ENCODE measurements around the gene AGT.
"Not testable (repeated sequence)": the region's sequence is repeated elsewhere in the genome, so short reads cannot be mapped to it uniquely, and the experiment has no call there.

AGT gene

GRCh38 chr1:230744382-230744781, 30.5 kb upstream of the AGT start:
- no peak for DNase-seq (ENCODE audit: low read depth in 2 of 2)

GRCh38 chr1:230743899-230744298, 30.0 kb upstream of the AGT start:
- DNase-seq (ENCODE audit: low read depth in 2 of 2): no peak

DNA sequence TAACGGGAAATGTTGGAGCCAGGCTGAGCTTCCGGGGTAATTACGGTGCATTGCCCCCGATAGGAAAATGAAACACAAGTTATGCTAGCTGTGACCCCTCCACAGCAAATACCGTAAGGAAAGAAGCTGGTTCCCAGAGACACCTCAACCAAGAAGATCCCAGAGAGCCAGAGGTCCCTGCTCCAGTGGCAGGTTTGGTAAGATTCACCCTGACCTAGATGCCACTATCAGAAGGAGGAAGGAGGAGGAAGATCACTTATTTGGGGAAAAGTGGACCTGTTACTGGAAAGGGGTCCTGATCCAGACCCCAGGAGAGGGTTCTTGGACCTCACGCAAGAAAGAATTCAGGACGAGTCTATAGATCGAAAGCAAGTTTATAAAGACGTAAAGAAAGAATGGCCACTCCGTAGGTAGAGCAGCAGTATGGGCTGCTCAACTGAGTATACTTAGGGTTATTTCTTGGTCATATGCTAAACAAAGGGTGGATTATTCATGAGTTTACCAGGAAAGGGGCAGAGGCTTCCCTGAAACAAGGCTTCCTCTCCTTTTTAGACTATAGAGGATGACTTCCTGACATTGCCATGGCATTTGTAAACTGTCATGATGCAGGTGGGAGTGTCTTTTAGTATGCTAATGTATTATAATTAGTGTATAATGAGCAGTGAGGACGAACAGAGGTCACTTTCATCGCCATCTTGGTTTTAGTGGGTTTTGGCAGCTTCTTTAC, 25.8 kb upstream of the AGT start:
- no peak for DNase-seq (ENCODE audit: low read depth in 2 of 2)

DNA sequence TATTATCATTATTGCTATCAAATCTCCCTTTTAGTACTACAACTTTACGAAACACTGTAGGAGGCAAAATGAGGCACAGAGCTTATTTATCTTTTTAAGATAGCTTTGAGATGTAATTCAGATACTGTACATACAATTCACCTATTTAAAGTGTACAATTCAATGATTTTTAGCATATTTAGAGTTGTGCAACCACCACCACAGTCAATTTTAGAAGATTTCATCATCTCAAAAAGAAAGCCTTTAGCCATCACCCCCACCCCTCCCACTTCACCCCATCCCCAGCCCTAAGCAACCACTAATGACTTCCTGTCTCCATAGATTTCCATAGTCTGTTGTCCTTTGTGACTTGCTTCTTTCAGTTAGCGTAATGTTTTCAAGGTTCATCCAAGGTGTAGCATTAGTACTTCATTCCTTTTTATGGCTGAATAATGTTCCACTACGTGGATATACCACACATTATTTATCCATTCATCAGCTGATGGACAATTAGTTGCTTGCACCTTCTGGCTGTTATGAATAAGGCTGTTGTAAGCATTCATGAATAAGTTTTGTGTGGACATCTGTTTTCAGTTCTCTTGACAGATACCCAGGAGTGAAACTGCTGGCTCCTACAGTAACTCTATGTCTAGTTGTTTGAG, 23.8 kb upstream of the AGT start:
- no peak for DNase-seq (ENCODE audit: low read depth in 2 of 2)

DNA sequence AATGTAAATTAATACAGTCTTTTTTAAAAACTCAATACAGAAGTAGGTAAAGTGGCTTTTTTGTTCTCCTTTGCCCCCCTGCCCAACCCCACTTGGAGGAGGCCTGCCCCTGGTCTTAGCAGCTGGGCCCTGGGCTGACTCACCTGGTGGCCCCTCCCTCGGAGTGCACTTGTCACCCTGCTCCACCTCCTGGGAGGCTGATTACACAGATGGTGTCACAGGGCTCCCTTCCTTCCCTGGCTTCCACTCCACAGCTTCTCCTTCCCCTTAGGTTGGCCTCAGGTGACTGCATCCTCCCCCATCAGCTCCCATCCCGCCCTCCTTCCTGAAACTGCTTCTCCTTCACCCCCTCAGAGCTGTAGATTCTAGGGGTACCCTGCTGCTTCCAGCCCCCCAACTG, 21.5 kb upstream of the AGT start:
- DNase-seq (ENCODE audit: low read depth in 2 of 2): no peak

DNA sequence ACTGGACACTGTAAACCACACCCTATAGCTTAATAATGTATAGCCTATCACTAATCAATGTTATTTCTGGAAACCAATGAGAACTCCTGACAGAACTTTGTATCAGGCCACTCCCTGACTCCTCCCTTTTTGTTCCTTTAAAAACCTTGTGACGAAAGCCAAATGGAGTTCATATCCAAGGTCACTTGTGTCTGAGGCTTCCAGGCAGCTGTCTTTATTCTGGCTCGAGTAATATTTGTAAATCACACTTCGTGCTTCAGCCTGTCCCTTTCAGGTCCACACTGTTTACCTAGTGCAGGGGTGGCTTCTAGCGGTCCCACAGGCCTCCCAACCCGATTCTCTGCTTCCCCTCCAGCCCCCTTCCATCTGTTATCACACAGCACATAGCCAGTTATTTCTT, 17.1 kb upstream of the AGT start:
- DNase-seq (ENCODE audit: low read depth in 2 of 2): no peak

GRCh38 chr1:230728710-230729392, 14.9 kb upstream of the AGT start:
- DNase-seq (ENCODE audit: low read depth in 2 of 2): no peak

DNA sequence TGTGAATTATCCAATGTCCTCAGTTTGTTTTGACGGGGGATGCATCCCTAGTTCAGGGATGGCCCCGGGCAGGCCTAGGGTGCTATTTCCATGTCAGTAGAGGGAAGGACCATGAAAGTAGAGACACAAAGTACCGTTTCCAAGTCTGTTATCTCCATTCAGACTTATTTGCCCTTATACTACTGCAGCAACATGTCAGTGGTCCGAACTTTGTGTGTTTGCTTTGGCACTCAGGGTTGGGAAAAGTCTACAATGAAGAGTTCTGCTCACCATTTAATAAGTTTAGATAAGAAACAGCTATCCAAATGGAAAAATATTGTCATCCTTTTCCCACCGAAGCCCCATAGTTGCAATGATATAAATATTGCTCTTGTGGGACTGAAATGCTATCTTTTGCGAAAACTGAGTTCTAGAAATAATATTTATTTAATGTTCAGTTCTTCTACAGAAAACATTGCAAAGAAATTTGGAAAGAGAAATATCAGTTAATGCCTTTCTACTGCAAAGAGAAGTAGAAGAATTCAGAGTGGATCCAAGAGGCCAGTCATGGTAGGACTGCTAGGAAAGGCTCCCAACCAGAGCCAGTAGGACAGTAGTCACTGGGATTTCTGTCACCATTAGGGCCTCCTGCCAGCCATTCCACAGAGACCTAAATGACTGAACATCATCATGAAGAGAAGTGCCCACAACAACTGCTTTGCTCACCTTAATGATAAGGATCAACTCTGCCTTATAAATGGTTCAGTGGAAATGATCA, 11.5 kb upstream of the AGT start:
- no peak for DNase-seq (ENCODE audit: low read depth in 2 of 2)

DNA sequence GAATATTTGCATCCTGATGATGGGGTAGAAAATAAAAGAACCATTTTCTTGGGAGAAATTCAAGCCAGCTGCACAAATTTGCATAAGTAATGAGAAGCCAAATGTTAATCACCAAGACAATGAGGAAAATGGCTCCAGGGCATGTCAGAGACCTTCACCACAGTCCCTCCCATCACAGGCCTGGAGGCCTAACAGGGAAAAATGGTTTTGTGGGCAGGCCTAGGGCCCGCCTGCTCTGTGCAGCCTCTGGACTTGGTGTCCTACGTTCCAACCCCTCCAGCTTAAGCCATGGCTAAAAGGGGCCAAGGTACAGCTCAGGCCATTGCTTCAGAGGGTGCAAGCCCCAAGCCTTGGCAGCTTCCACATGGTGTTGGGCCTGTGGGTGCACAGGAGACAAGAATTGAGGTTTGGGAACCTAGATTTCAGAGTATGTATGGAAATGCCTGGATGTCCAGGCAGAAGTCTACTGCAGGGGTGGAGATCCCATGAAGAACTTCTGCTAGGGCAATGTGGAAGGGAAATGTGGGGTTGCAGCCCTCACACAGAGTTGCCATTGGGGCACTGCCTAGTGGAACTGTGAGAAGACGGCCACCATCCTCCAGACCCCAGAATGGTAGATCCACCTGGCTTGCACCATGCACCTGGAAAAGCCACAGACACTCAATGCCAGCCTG, 8.1 kb upstream of the AGT start:
- DNase-seq (ENCODE audit: low read depth in 2 of 2): not testable (repeated sequence)

GRCh38 chr1:230717251-230717650, 3.3 kb upstream of the AGT start:
- no peak for DNase-seq (ENCODE audit: low read depth in 2 of 2)

- DNase-seq (ENCODE audit: low read depth in 2 of 2): not testable (repeated sequence)
Observed at GRCh38 chr1:230716453-230716852, 2.5 kb upstream of the AGT start.

- no peak for DNase-seq (ENCODE audit: low read depth in 2 of 2)
Observed at GRCh38 chr1:230715510-230715909, 1.6 kb upstream of the AGT start.

- DNase-seq (ENCODE audit: low read depth in 2 of 2): no peak
Observed at GRCh38 chr1:230713547-230713914, 391 bp downstream of the AGT start.

GRCh38 chr1:230713138-230713537, 784 bp downstream of the AGT start:
- no peak for DNase-seq (ENCODE audit: low read depth in 2 of 2)

GRCh38 chr1:230712470-230712942, 1.4 kb downstream of the AGT start:
- DNase-seq (ENCODE audit: low read depth in 2 of 2): no peak

- DNase-seq (ENCODE audit: low read depth in 2 of 2): no peak
Observed at GRCh38 chr1:230711245-230711644, 2.7 kb downstream of the AGT start.

- DNase-seq (ENCODE audit: low read depth in 2 of 2): no peak
Observed at GRCh38 chr1:230710543-230710904, 3.4 kb downstream of the AGT start.

DNA sequence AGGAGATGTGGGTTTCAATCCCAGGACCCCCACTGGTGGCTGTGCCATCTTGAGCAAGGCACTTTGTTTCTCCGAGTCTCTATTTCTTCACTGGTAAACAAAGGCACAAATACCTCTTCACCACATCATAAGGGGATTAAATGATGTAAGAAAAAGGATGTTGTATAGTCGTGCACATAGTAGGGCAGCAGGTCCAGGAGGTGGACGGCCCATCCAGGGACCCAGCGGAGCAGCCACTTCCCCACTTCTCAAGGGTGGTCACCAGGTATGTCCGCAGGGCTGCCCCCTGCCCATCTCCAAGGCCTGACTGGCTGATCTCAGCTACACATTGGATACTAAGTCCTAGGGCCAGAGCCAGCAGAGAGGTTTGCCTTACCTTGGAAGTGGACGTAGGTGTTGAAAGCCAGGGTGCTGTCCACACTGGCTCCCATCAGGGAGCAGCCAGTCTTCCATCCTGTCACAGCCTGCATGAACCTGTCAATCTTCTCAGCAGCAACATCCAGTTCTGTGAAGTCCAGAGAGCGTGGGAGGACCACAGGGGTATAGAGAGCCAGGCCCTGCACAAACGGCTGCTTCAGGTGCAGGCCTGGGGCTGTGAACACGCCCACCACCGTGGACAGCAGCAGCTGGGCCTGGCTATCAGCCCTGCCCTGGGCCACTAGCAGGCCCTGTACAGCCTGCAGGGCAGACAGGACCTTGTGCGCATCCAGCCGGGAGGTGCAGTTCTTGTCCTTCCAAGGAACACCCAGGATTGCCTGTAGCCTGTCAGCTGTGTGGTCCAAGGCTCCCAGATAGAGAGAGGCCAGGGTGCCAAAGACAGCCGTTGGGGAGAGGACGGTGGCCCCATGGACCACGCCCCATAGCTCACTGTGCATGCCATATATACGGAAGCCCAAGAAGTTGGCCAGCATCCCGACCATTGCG, 4.0 kb downstream of the AGT start:
- no peak for DNase-seq (ENCODE audit: low read depth in 2 of 2)

DNA sequence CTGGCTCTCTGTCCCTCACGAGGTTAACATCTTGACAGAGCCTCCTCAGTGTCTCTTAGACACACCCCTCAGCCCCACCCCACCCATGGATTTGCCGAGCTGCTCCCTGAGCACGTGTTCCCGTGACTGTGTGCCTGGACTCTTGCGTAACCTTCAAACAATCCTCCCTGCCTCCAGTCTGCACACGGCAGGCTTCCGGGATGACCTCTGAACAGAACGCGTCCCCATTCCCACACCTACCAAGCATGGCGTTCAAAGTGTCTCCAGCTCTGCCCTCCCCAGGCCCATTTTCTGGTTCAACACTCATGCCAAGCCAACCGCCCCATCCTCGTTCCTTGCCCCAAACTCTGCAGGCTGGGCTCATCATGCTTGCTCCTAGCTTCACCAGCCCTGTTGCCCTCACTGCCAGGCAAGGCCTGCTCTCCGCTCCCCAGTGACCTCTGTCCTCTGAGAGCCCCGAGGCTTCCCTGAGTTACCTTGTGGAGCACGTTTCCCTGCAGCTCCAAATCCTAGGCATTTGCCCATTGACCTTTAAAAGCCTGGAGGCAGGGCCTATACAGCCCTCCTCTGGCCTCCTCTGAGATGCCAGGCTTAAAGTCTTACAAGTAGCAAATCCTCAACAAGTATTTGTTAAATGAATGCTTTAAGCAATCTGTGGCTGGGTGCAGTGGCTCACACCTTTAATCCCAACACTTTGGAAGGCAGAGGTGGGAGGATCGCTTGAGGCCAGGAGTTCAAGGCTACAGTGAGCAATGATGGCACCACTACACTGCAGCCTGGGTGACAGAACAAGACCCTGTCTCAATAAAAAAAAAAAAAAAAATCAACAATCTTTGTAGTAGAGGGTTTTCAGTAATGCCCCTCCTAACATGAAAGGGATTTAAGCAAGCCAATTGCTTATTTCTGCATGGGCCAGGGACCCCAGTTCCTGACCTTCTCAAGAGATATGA, 5.0 kb downstream of the AGT start:
- DNase-seq (ENCODE audit: low read depth in 2 of 2): no peak

Data from stimulated activated CD8-positive, alpha-beta memory T cell treated with anti-CD3 and anti-CD28 coated beads, Interleukin-2, amount 100 ng/mL, for 1 hour (primary cell).